Inflammatory macrophage (primary cell): Measurements from ENCODE around the gene ZSCAN1.
A peak's percentile ranks its signal among the peaks of the same experiment; 100 is the strongest.

ENCODE experiments used
- DNase-seq, 2 donors: peaks; one replicate each; pipeline ENCODE4 v3.0.0-alpha.2; 2020 to 2022

ZSCAN1 gene

DNA sequence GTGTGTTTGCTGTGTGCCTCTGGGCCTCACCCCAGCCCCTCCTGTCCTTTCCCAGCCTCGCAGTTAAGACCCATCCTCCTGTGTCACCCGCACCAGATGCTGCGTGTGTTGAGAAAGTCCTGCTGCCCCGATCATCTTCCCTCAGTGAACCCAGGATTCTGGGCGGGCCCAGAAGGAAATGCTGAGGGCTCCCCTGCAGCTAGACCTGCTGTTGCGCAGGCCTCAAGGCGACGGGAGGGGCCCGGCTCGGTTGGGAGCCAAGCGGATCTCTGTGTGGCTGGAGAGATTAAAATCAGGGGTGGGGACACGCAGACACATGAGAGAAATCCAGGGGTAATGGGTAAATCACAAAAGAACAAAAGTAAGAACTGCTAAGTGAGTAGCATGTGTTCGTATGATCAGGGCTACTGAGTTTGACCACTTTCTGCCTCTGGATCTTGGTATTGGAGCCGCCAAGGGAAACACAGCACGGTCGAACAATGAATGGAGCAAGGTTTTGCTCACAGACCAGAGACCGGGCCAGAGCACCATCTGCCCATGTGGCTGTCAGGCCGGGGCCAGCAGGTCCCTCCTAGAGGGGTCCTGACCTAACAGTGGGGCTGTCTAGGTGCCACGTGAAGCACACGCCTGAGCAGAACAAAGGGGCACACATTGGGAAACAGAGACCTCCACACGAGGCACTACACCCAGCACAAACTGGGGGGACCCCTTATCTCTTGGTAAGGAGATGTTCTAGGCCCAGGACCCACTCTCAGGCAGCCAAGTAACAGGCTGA, 7.1 kb downstream of the ZSCAN1 start:
- no peak for DNase-seq

DNA sequence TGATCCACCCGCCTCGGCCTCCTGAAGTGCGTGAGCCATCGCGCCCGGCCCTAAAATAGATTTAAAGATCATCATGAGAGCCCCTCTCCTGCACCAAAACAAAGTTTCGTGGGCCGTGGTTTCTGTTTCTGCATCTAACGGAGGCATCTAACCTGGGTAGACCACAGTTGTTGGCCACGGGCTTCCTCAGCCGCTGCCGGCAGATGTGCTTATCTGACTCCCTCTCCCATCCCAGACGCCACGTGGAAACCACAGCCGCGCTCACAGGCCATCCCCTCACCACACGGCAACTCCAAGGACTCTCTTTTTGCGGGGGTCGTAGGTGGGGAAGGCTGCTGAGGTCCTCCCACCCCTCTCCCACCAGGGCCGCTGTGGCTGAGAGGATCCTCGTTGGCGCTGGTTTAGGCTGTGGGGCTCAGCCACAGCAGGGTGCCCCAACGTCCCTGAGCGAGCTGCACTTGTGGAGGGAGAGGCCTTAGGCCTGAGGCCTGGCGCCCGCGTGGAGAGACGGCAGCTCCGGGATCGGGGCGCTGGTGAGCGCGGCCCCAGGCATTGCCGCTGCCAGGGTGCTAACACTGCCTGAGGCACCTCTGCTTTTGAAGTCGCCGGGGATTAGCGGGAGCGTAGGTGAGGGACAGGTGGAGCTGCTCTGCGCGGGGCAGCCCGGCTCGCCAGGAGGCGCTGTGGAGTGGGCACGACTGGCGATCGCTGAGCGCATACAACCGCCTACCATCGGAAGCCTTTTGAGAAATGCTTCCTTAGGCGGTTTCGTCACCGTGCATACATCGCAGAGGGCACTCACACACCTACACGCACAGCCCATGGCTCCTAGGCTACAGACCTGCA, 8.9 kb downstream of the ZSCAN1 start:
- no peak for DNase-seq

DNA sequence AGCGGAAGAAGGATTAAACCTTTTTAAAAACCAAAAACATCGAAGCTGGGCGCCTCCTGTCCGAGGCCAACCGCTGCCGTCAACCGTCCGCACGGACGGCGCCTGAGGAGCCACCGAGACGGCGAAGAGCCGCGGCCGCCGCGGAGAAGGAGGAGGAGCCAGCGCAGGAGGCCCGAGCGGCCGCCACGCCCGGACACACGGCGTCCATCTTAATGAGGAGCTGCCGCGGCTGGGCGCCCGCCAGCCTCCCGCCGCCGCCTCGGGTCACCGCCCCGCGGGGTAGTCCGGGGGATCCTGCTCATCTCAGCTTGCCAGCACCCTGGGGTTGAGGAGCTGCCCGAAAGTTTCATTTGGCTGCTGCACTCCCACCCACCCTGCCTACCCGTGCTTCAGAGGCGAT, 10.6 kb downstream of the ZSCAN1 start:
- no peak for DNase-seq

DNA sequence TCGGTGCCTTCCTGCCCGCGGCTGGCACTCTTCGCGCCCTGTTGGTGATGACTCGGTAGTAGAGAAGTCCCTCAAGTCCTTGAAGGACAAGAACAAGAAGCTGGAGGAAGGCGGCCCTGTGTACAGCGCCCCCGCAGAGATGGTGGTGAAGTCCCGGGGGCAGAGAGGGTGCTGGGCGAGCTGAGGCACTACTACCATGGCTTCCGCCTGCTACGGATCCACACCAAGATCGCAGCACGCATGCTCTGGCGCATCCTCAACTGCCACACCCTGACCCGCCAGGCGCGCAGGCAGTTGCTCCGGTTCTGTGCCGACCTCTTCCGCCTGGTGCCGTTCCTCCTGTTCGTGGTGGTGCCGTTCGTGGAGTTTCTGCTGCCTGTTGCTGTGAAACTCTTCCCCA, 11.1 kb downstream of the ZSCAN1 start:
- no peak for DNase-seq

DNA sequence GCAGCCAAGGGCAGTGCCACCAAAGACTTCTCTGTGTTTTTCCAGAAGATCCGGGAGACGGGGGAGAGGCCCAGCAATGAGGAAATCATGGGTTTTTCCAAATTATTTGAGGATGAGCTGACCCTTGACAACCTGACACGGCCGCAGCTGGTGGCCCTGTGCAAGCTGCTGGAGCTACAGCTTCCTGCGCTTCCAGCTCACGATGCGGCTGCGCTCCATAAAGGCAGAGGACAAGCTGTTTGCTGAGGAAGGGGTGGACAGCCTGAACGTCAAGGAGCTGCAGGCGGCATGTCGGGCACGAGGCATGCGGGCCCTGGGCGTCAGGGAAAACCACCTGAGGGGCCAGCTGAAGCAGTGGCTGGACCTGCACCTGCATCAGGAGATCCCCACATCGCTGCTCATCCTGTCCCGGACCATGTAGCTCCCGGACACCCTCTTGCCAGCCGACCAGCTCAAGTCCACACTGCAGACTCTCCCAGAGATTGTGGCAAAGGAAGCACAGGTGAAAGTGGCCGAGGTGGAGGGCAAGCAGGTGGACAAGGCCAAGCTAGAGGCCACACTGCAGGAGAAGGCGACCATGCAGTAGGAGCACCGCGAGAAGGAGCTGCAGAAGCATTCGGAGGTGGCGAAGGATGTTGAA, 11.7 kb downstream of the ZSCAN1 start:
- no peak for DNase-seq

DNA sequence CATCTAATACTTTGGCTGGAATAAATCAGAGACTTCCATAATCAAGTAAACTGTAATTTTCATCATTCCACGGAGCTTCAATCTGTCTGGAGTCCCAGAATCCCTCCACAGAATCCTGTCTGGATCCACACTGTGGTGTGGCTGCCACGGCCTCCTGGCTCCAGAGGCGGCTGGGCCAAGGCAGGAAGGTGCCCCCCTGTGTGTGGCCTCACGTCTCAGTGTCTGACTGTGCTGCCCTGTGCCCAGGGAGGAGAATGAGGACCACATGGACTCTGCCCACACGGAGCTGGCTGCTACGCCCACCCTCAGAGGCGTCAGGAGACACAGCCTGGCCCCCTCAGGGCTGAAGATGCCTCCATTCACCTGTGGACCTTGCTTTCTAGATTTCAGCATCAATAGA, 13.0 kb downstream of the ZSCAN1 start:
- no peak for DNase-seq

DNA sequence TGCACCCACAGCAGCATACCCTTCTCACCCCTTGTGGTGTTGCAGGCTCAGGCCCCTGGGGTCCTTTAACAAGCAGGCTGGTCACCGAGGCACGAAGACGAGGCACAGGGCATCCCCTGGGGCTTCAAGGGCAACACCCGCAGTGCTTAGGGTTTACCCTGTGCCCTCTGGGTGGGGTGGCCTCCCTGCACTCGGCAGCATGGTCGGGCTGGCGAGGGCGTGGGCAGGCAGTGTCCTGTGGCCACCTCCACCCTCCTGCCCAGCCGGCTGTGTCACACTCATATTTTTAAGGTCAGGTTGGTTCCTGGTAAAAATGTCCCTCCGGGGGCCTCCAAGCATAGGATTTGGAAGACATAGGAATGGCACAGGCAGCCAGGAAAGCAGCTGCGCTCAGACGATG, 13.8 kb downstream of the ZSCAN1 start:
- DNase-seq: no peak

DNA sequence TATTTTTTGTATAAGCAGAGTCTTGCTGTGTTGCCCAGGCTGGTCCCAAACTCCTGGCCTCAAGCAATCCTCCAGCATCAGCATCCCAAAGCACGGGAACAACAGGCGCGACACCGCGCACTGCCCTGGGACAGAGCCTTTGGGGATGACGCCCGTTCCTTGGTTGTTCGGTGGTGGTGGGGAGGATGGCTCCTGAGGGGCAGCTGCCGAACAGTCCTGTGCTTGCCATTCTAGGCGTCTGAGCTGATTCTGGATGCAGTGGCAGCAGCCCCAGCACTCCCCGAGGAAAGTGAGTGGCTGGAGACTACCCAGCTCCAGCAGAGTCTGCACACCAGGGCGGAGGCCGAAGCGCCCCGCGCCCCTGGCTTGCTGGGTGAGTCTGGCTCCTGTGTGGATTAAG, 18.4 kb downstream of the ZSCAN1 start:
- no peak for DNase-seq

DNA sequence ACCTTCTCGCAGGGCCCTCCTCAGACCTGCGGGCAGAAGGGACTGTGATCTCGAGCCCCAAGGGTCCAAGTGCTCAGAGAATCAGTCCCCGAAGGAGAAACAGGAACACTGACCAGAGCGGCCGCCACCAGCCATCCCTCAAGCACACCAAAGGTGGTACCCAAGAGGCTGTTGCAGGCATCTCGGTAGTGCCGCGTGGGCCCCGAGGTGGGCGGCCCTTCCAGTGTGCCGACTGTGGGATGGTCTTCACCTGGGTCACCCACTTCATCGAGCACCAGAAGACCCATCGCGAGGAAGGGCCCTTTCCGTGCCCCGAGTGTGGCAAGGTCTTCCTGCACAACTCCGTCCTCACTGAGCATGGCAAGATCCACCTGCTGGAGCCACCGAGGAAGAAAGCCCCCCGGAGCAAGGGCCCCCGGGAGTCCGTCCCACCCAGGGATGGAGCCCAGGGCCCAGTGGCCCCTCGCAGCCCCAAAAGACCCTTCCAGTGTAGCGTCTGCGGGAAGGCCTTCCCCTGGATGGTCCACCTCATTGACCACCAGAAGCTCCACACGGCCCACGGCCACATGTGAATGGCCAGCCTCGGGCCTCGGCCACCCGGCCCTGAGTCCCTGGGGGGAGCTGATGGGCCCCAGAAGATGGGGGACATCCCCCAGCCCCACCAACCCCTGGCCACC, 19.8 kb downstream of the ZSCAN1 start:
- no peak for DNase-seq

DNA sequence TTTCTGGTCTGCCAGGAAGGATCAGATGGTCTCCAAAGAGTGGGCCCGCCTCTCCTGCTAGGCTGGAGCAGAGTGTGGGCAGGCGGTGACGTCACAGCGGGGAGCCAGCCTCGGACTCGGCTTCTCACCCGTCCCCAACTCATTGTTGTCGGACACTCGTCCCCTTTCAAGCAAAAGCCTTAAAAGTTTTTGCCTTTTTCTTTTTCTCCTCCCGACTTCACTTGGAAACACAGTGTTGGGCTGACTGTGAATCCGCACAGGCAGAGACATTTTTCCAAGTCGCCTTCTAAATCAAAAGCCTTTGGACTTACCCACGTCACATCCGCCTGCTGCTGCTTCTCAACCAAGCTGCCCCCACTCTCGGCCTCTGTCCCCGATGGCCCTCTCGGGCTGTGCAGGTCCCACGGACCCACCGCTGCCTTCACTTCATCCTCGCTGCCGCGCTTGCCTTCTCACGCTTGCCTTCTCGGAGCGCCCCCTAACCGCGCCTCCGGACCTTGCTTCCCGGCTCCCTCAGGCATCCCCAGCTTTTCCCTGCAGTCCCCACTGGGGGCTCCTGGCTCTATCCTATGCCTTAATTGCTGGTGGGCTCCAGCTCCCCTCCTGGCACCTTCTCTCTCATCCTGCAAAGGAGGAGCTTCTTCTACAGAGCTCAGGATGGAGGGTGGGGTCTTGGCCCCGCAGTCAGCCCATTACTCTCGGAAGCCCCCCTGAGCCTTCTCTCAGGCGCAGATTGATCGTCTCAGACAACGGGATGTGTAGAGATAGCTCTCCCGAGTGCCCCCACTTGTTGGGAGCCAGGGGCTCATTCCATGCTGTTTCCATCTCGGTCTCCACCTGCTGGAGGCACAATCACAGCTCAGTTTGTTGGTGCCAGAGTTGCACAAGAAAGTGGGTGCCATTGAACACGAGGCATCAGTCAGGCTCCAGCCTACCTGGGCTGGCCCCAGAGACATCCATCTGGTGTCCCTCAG, 21.4 kb downstream of the ZSCAN1 start:
- DNase-seq: no peak

DNA sequence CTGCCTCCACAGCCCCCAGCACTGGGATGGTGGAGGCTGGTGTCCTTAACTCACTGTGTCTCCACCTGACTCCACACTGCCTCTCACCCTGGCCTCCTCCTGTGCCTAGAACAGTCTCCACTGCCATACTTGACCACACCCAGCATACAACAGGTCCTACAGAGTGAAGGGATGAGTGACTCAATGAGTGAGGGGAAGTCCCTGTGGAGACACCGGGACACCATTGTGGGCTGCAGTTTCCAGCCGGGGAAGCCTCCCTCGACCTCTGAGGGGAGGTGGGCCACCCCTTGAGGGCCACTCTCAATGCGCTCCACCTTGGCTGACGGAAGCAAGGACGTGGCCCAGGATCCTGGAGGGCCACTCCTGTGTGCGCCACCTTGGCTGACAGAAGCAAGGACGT, 22.4 kb downstream of the ZSCAN1 start:
- no peak for DNase-seq

DNA sequence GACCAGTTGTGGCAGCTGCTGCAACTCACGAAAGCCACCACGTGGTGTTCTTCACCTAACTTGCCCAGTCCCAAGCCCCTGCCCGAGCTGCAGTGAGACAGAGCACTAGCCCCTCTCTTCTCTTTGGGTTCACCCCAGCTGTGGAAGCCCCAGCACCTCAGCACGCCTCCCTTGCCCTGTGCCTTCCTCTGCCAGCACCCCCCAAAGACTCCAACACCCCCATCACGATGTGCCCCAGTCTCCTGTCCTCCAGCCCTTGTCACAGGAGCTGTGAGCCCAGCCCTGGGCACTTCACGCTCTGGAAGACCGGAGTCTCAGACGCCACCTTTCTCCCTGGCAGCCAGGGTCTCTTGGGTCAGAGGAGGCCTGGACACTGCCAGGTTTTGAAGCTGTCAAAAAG, 23.0 kb downstream of the ZSCAN1 start:
- no peak for DNase-seq

DNA sequence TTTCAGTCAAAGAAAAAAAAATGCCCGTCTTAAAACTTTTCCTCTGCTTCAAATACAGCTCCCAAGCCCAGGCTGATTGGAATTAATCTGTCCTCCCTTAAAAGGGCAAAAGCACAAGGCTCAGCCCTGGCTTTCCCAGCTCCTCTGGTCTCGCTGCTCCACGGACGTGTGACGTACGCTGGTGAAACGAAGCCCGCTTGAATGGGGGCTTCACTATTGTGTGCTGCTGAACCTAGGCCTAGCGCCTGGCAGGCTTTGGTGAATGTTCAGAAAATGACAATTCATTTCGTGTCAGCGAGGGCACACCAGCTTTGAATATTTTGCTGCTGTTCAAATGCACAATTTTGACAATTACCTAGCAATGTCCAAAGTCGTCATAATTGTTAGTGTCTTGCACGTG, 24.6 kb downstream of the ZSCAN1 start:
- no peak for DNase-seq

DNA sequence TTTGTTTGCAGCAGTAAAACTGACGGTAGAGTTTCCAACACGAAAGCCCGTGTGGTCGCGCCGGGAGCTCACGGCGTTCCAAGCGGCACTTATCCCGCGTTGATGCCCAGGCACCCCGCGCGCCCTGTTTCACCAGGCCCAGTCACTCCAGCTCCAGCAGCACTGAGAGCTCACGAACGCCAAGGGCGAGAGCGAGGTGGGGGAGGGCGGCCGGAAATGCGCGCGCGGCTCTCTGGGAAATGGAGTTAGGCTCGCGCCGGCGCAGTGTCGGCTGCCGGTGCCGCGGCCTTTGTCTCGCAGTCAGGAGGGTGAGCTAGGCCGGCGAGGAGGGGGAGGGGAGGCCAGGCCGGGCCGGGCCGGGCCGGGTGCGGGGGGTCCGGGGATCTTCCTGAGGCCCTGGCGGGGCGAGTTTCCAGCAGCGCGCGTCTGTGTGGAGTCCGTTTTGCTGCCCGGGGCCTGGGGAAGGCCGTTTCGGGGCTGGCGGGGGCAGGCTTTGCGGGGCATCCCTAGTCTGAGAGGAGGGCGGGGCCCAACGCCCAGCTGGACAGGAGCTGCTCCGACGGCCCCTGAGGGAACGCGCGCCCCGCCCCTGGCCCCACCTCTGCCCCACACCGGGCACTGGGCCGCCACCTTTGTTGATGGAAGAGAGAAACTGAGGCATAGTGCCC, 25.3 kb downstream of the ZSCAN1 start, which contains the start of gene ZNF135:
Gene ZNF135, plus strand, starts transcription at position 280 of the 668 bp plus-strand sequence. CDS start 721 bp downstream, outside the sequence.
- peak; percentile 48 to 64 for DNase-seq

DNA sequence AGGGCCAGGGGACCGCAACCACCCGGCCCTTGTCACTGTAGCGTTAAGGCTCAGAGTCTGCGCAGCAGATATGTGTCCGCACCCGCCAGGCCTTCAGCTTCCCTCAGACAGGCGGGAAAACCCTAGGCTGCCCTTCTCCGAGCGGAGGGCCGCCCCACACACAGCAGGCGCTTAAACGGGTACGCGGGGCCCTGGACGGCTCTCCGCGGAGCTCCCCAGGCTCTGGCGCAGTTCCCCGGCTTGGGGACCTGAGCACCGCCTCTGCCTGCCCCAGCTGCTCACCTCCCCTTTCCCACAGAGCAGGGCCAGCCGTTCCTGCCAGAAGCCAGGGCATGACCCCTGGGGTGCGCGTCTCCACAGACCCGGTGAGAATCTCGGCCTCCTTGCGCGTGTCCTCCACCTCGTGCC, 25.9 kb downstream of the ZSCAN1 start:
- no peak for DNase-seq

DNA sequence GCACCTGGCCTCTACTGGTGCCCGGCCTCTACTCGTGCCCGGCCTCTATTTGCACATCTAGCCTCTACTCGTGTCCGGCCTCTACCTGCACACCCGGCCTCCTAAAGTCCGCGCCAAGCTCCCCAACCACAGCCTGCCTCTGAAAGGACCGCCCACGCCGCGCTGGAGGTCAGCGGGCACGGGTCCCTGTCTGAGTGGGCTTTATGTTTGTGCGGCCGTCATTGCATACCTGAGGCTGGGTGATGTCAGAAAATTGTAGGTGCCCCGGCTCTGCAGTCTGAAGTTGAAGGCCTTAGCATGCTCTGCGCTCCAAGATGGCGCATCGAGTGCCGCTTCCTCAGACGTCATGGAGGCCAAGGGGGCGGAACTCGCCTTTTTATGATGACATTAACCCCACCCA, 26.4 kb downstream of the ZSCAN1 start:
- no peak for DNase-seq

DNA sequence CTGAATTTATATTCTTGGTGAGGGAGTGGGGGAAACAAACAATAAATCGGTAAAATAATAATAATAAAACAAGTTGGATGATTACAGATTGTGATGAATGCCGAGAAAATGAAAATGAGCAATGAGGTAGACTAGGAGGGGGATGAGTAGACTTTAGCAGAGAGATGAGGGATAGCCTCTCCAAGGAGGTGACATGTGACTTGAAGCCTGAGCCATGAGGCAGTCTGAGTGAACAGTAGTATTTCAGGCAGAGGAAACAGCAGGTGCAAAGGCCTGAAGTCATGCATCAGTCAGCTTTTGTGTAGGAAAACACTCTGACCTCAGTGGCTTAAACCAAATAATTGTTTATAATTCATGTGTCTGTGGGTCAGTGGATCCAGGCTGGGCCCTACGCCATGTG, 29.9 kb downstream of the ZSCAN1 start:
- DNase-seq: no peak

DNA sequence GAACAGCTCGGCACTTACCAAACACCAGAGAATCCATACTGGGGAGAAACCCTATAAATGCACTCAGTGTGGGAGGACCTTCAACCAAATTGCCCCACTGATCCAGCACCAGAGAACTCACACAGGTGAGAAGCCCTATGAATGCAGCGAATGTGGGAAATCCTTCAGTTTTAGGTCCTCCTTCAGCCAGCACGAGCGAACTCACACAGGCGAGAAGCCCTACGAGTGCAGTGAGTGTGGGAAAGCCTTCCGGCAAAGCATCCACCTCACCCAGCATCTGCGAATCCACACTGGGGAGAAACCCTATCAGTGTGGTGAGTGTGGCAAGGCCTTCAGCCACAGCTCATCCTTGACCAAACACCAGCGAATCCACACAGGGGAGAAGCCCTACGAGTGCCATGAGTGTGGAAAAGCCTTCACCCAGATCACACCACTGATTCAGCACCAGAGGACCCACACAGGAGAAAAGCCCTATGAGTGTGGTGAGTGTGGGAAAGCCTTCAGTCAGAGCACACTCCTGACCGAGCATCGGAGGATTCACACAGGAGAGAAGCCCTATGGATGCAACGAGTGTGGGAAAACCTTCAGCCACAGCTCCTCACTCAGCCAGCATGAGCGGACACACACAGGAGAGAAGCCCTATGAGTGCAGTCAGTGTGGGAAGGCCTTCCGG, 33.6 kb downstream of the ZSCAN1 start:
- no peak for DNase-seq

DNA sequence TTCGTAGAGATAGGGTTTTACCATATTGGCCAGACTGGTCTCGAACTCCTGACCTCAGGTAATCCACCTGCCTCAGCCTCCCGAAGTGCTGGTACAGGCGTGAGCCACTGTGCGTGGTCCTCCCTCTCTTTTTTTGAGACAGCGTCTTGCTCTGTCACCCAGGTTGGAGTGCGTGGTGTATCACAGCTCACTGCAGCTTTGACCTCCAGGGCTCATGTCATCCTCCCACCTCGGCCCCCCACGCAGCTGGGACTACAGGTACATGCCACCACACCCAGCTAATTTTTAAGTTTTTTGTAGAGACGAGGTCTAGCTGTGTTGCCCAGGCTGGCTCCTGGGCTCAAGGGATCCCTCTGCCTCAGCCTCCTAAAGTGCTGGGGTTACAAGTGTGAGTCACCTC, 46.0 kb downstream of the ZSCAN1 start:
- no peak for DNase-seq

DNA sequence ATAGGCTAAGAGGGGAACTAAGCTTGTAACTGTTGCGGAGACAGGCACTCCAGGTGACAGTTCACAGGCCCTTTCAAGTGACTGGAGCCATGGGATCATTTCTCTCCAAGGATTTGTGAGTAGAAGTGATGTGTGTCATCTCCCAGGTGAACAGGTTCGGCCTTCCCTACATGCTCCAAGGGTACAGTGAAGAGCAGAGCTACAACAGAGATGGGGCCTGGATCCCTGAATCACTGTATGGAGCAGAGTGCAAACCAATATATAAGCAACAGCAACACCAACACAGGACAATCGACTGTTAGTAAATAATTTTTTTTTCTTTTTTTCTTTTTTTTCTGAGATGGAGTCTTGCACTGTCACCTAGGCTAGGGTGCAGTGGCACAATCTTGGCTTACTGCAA, 49.2 kb downstream of the ZSCAN1 start:
- no peak for DNase-seq
